GM12875 (cell line): ENCODE results near the gene ANKUB1.
"Not testable (repeated sequence)": the region's sequence is repeated elsewhere in the genome, so short reads cannot be mapped to it uniquely, and the experiment has no call there.

ENCODE experiments used
- H3K4me3 ChIP-seq: one replicate; pipeline ENCODE4 v1.5.1; 2011; ENCODE audit warnings: low read depth, low read length, control low read depth
- CTCF ChIP-seq: IDR thresholded peaks from 2 replicates; pipeline ENCODE4 v1.5.1; 2011; ENCODE audit warnings: low read depth, mild to moderate bottlenecking, control low read depth, inconsistent platforms, low read length, moderate library complexity, borderline replicate concordance; ENCODE audit not compliant: insufficient read depth

ANKUB1 gene

GRCh38 chr3:149792452-149793270, at the start of gene ANKUB1:
ANKUB1 (minus strand) TSS chr3:149792554; CDS start chr3:149792366, 188 bp downstream.
- no peak for TF ChIP-seq CTCF
- no peak within 1 kb of the TSS for H3K4me3 ChIP-seq

GRCh38 chr3:149839896-149840295, 47.5 kb upstream of the ANKUB1 start:
- TF ChIP-seq CTCF, result no peak

GRCh38 chr3:149839469-149839868, 47.1 kb upstream of the ANKUB1 start:
- H3K4me3 ChIP-seq, result not testable (repeated sequence)

More at GRCh38 chr3:149839896-149840295, 47.5 kb upstream of the ANKUB1 start:
- H3K4me3 ChIP-seq, result no peak overlapping the region

GRCh38 chr3:149838491-149838890, 46.1 kb upstream of the ANKUB1 start:
- not testable (repeated sequence) for H3K4me3 ChIP-seq

GRCh38 chr3:149833241-149833640, 40.9 kb upstream of the ANKUB1 start:
- TF ChIP-seq CTCF, result no peak

GRCh38 chr3:149832086-149832485, 39.7 kb upstream of the ANKUB1 start:
- no peak for TF ChIP-seq CTCF
- H3K4me3 ChIP-seq, result no peak overlapping the region

More at GRCh38 chr3:149833241-149833640, 40.9 kb upstream of the ANKUB1 start:
- no peak overlapping the region for H3K4me3 ChIP-seq

- TF ChIP-seq CTCF, result no peak
- H3K4me3 ChIP-seq, result no peak overlapping the region
Measured at GRCh38 chr3:149831321-149831720, 39.0 kb upstream of the ANKUB1 start.

GRCh38 chr3:149830902-149831301, 38.5 kb upstream of the ANKUB1 start:
- TF ChIP-seq CTCF, result no peak
- no peak overlapping the region for H3K4me3 ChIP-seq

GRCh38 chr3:149829631-149830030, 37.3 kb upstream of the ANKUB1 start:
- H3K4me3 ChIP-seq, result not testable (repeated sequence)
